Keratinocyte (primary cell): ENCODE measurements around the gene ANKMY1. TPM values are rescaled to one million over a fixed set of nuclear protein-coding genes. Genes with fewer than 3 reads are reported as not detected.

Source experiments
- DNase-seq: peaks from one replicate; pipeline ENCODE4 v3.0.0-alpha.2; 2011; ENCODE audit warnings: low read depth, missing footprints, low spot score
- FAIRE-seq: peaks from 2 replicates; lab custom pipeline; 2011; peaks lifted over from hg19 to GRCh38; lab: Jason Lieb, UNC
- H2AFZ ChIP-seq: 2 replicates; pipeline ENCODE4 v1.6.0; 2012; ENCODE audit warnings: low read length, control low read depth, inconsistent platforms; ENCODE audit not compliant: control insufficient read depth
- H3K27ac ChIP-seq: 2 replicates; pipeline ENCODE4 v1.5.1; 2011; ENCODE audit warnings: low read length; ENCODE audit not compliant: control insufficient read depth, insufficient read depth
- H3K27me3 ChIP-seq: 3 replicates; pipeline ENCODE4 v1.6.0; 2011; ENCODE audit warnings: low read length; ENCODE audit not compliant: control insufficient read depth, insufficient read depth; ENCODE audit errors: extremely low read depth
- H3K36me3 ChIP-seq, 2 experiments: 2 replicates in 1 of 2; 3 replicates in 1 of 2; pipeline ENCODE4 v1.5.1; 2011; ENCODE audit warnings: low read length in 2 of 2, mild to moderate bottlenecking in 1 of 2; ENCODE audit not compliant: control insufficient read depth in 2 of 2, insufficient read depth in 2 of 2; ENCODE audit errors: extremely low read depth in 1 of 2
- H3K4me1 ChIP-seq: 3 replicates; pipeline ENCODE4 v1.5.1; 2011; ENCODE audit warnings: low read length; ENCODE audit not compliant: control insufficient read depth, insufficient read depth; ENCODE audit errors: extremely low read depth
- H3K4me2 ChIP-seq: 3 replicates; pipeline ENCODE4 v1.6.0; 2011; ENCODE audit warnings: low read depth, low read length; ENCODE audit not compliant: control insufficient read depth, insufficient read depth; ENCODE audit errors: extremely low read depth
- H3K4me3 ChIP-seq, 3 experiments: fragments of 200-600 bp in 1 of 3; sonication (generic) in 1 of 3; 2 replicates in 2 of 3; 3 replicates in 1 of 3; pipeline ENCODE4 v1.5.1; 2011 to 2016; ENCODE audit warnings: low read length in 3 of 3, mild to moderate bottlenecking in 3 of 3, control low read depth in 2 of 3, inconsistent platforms in 1 of 3, low read depth in 1 of 3, mixed read lengths in 1 of 3, mixed run types in 1 of 3, moderate library complexity in 1 of 3; ENCODE audit not compliant: control insufficient read depth in 2 of 3, insufficient read depth in 2 of 3; ENCODE audit errors: extremely low read depth in 1 of 3
- H3K79me2 ChIP-seq: 2 replicates; pipeline ENCODE4 v1.6.0; 2012; ENCODE audit warnings: low read length; ENCODE audit not compliant: control insufficient read depth, insufficient read depth
- H3K9ac ChIP-seq: 3 replicates; pipeline ENCODE4 v1.6.0; 2011; ENCODE audit warnings: low read length; ENCODE audit not compliant: control insufficient read depth, insufficient read depth; ENCODE audit errors: extremely low read depth
- H3K9me1 ChIP-seq: 3 replicates; pipeline ENCODE4 v1.6.0; 2011; ENCODE audit warnings: low read length; ENCODE audit not compliant: control insufficient read depth, insufficient read depth; ENCODE audit errors: extremely low read depth
- H3K9me3 ChIP-seq: 2 replicates; pipeline ENCODE4 v1.5.1; 2012; ENCODE audit warnings: low read depth, low read length; ENCODE audit not compliant: control insufficient read depth
- H4K20me1 ChIP-seq: 3 replicates; pipeline ENCODE4 v1.6.0; 2011; ENCODE audit warnings: low read length; ENCODE audit not compliant: control insufficient read depth, insufficient read depth; ENCODE audit errors: extremely low read depth
- CTCF ChIP-seq, 3 experiments: IDR thresholded peaks in 1 of 3; conservative IDR thresholded peaks in 1 of 3; optimal IDR thresholded peaks in 1 of 3; 2 replicates in 2 of 3; 3 replicates in 1 of 3; pipeline versions ENCODE3 to v1.5.1; 2011; ENCODE audit warnings: low read length in 3 of 3, mild to moderate bottlenecking in 3 of 3, moderate library complexity in 2 of 3, control low read depth in 1 of 3, inconsistent platforms in 1 of 3; ENCODE audit not compliant: insufficient read depth in 2 of 3; ENCODE audit errors: extremely low read depth in 1 of 3
- EZH2 ChIP-seq: IDR thresholded peaks from one replicate; pipeline ENCODE4 v1.6.1; 2012; ENCODE audit warnings: inconsistent platforms, mild to moderate bottlenecking, low read length, moderate library complexity
- dilution Hi-C: fragments of 300-500 bp; cut with MboI; formaldehyde crosslinking; loops from one replicate; pipeline ENCODE4 v1.7.0; 2020; ENCODE audit warnings: low sequenced_read_pairs; ENCODE audit not compliant: extremely low pct_ligation_motif_present
- polyA plus RNA-seq, 5 experiments: library from polyadenylated mRNA; depleted of rRNA in 3 of 5; stranded (reverse) in 3 of 5; stranded (forward) in 1 of 5; unstranded in 1 of 5; fragments of >200 nt; gene quantifications; 1 replicate in 1 of 5; 2 replicates in 3 of 5; 3 replicates in 1 of 5; pipeline versions ENCODE4 v1.2.1 to v1.2.3, GENCODE V29; 2011 to 2012; ENCODE audit warnings: missing spikeins in 2 of 5, low read depth in 1 of 5, low replicate concordance in 1 of 5

Gene ANKMY1
- polyA plus RNA-seq, 1 donor (not counting 4 experiments of a cell fraction or from before 2014, with no cell fraction given): 3.3 TPM

DNA sequence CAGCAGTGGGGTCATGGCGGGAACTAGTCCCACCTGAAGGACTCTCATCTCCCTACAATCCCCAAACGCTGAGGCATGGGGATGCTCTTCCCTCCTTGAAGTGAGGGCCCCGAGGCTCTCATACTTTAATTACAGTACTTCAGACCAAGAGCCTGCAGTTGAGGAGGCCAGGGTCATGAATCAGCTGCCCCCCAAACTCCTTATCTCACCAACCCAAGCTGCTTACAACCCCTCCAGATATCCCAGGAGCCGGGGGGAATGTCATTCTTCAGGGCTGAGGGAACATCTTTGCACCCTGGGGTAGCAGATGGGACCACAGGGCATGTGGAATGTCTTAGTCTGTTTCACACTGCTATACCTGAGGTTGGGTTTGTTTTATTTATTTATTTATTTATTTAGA is 26.0 kb upstream of the ANKMY1 start:
- Histone ChIP-seq H3K79me2 (peaks cover 52% of the 10 kb centered on the region), H3K9me1 (peaks cover 11% of the 10 kb centered on the region), H3K27ac (no peak overlapping the region), H3K4me2 (no peak overlapping the region), H3K36me3 (peaks cover 0 to 6% of the 10 kb centered on the region in 2 experiments), H2AFZ (no peak overlapping the region), H3K27me3 (no peaks in the 10 kb centered on the region), H3K9ac (no peak overlapping the region), H3K9me3 (no peaks in the 10 kb centered on the region), H4K20me1 (peaks cover 24% of the 10 kb centered on the region), H3K4me1 (peaks cover 53% of the 10 kb centered on the region), H3K4me3 (no peak overlapping the region)
- dilution Hi-C loops: no loop called here
- TF ChIP-seq CTCF (optimal IDR thresholded peaks at IDR 0.05 in 1 of 3, IDR thresholded peaks at IDR 0.05 in 1 of 3, conservative IDR thresholded peaks at IDR 0.05 in 1 of 3; ENCODE audit: extremely low read depth in 1 of 3, insufficient read depth in 2 of 3, low read length in 3 of 3) (no peak), EZH2 (no peak)
- no peak for FAIRE-seq
- no peak for DNase-seq

DNA sequence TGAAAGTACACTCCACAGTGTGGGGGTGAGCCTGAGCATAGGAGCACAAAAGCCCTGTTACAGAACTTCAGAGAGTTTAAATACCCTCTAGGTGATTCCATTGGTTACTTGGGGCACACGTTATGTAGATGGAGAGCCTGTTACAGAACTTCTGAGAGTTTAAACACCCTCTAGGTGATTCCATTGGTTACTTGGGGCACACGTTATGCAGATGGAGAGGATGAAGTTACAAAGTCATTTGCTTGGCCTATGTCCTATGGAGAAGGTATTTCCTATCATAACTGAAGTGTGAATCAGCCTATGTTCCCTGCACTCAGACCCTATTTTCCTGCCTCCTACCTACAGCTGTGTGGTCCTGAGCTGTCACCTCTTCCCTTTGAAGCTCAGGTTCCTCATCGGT is 25.0 kb upstream of the ANKMY1 start:
- no peaks in the 10 kb centered on the region for H3K27me3 ChIP-seq
- FAIRE-seq (no peak), DNase-seq (no peak)
- no peaks in the 10 kb centered on the region for H3K9me3 ChIP-seq
- no peak overlapping the region for H2AFZ ChIP-seq
- H3K4me2 ChIP-seq: no peak overlapping the region
- H3K27ac ChIP-seq: no peak overlapping the region
- peaks cover 8% of the 10 kb centered on the region for H3K9me1 ChIP-seq
- dilution Hi-C loops: no loop called here
- peaks cover 48% of the 10 kb centered on the region for H3K4me1 ChIP-seq
- H3K4me3 ChIP-seq: no peak overlapping the region
- peaks cover 0 to 6% of the 10 kb centered on the region in 2 experiments for H3K36me3 ChIP-seq
- peaks cover 23% of the 10 kb centered on the region for H4K20me1 ChIP-seq
- peaks cover 42% of the 10 kb centered on the region for H3K79me2 ChIP-seq
- TF ChIP-seq EZH2: no peak
- no peak overlapping the region for H3K9ac ChIP-seq

- H3K4me2 ChIP-seq: no peak overlapping the region
- H3K4me3 ChIP-seq: no peak overlapping the region
- FAIRE-seq (no peak), DNase-seq (no peak)
- TF ChIP-seq CTCF (optimal IDR thresholded peaks at IDR 0.05 in 1 of 3, IDR thresholded peaks at IDR 0.05 in 1 of 3, conservative IDR thresholded peaks at IDR 0.05 in 1 of 3; ENCODE audit: extremely low read depth in 1 of 3, insufficient read depth in 2 of 3, low read length in 3 of 3) (no peak), EZH2 (no peak)
- H3K9me1 ChIP-seq: peaks cover 8% of the 10 kb centered on the region
- no peak overlapping the region for H2AFZ ChIP-seq
- no peaks in the 10 kb centered on the region for H3K9me3 ChIP-seq
- dilution Hi-C loops: no loop called here
- H3K27ac ChIP-seq: no peak overlapping the region
- H3K9ac ChIP-seq: no peak overlapping the region
- peaks cover 32% of the 10 kb centered on the region for H3K79me2 ChIP-seq
- H3K27me3 ChIP-seq: no peaks in the 10 kb centered on the region
- H3K36me3 ChIP-seq: peaks cover 3 to 6% of the 10 kb centered on the region in 2 experiments
- peaks cover 21% of the 10 kb centered on the region for H4K20me1 ChIP-seq
- peaks cover 42% of the 10 kb centered on the region for H3K4me1 ChIP-seq
These were observed 24.0 kb upstream of the ANKMY1 start for GRCh38 chr2:240581811-240582210.
